HepG2 (cell line): ENCODE data around the gene TMEM238. TPM values are rescaled to one million over a fixed set of nuclear protein-coding genes. Genes with fewer than 3 reads are reported as not detected.

Source experiments
- CEBPG ChIP-seq: IDR thresholded peaks from 2 replicates; pipeline ENCODE4 v1.6.1; 2016
- FOSL1 ChIP-seq: sonication (generic); formaldehyde crosslinking; IDR thresholded peaks from 2 replicates; pipeline ENCODE4 v1.9.0; 2021; ENCODE audit warnings: missing genetic modification reagents, borderline replicate concordance
- FOSL2 ChIP-seq: sonication (generic); formaldehyde crosslinking; IDR thresholded peaks from 2 replicates; pipeline ENCODE4 v1.4.0; 2020; ENCODE audit warnings: missing genetic modification reagents
- GZF1 ChIP-seq: sonication (generic); formaldehyde crosslinking; IDR thresholded peaks from 2 replicates; pipeline ENCODE4 v1.5.1; 2020; ENCODE audit warnings: mild to moderate bottlenecking, missing genetic modification reagents
- HDAC1 ChIP-seq: sonication (generic); formaldehyde crosslinking; IDR thresholded peaks from 2 replicates; pipeline ENCODE4 v1.5.1; 2020; ENCODE audit warnings: mild to moderate bottlenecking, missing genetic modification reagents
- IRF1 ChIP-seq: sonication (generic); formaldehyde crosslinking; IDR thresholded peaks from 2 replicates; pipeline ENCODE4 v1.4.0; 2020; ENCODE audit warnings: low read depth, mild to moderate bottlenecking, missing genetic modification reagents
- ISX ChIP-seq: sonication (generic); formaldehyde crosslinking; conservative IDR thresholded peaks from 2 replicates; pipeline ENCODE4 v1.5.0; 2020; ENCODE audit warnings: missing genetic modification reagents
- KDM2A ChIP-seq: sonication (generic); formaldehyde crosslinking; IDR thresholded peaks from 2 replicates; pipeline ENCODE4 v1.4.0; 2020; ENCODE audit warnings: low read depth, missing genetic modification reagents, borderline replicate concordance
- KLF12 ChIP-seq: sonication (generic); formaldehyde crosslinking; IDR thresholded peaks from 2 replicates; pipeline ENCODE4 v1.4.0; 2020; ENCODE audit warnings: missing genetic modification reagents, borderline replicate concordance
- KLF9 ChIP-seq: IDR thresholded peaks from 2 replicates; pipeline ENCODE4 v1.6.1; 2016; ENCODE audit warnings: low read depth
- MIXL1 ChIP-seq: IDR thresholded peaks from 2 replicates; pipeline ENCODE4 v1.6.1; 2016
- NCOA2 ChIP-seq: sonication (generic); formaldehyde crosslinking; IDR thresholded peaks from 2 replicates; pipeline ENCODE4 v1.8.0; 2022; ENCODE audit warnings: inconsistent platforms
- RCOR2 ChIP-seq: IDR thresholded peaks from 2 replicates; pipeline ENCODE4 v1.6.1; 2016; ENCODE audit warnings: missing biosample characterization, missing genetic modification reagents
- SAP130 ChIP-seq: IDR thresholded peaks from 2 replicates; pipeline ENCODE4 v1.6.1; 2016; ENCODE audit warnings: low read depth
- SOX13 ChIP-seq, 3 experiments: fragments of 450-650 bp in 1 of 3; sonication (generic) in 1 of 3; formaldehyde crosslinking in 1 of 3; IDR thresholded peaks in 2 of 3; conservative IDR thresholded peaks in 1 of 3; 2 replicates each; pipeline versions ENCODE4 v1.5.0 to v1.6.1; 2016 to 2020; ENCODE audit warnings: antibody characterized with exemption in 1 of 3, mild to moderate bottlenecking in 1 of 3, missing compliant biosample characterization in 1 of 3, missing genetic modification reagents in 1 of 3, moderate library complexity in 1 of 3
- TARDBP ChIP-seq: sonication (generic); formaldehyde crosslinking; IDR thresholded peaks from 2 replicates; pipeline ENCODE4 v1.8.0; 2022; ENCODE audit warnings: mild to moderate bottlenecking, missing genetic modification reagents
- TCF7 ChIP-seq: sonication (generic); IDR thresholded peaks from 2 replicates; pipeline ENCODE4 v1.6.1; 2016; ENCODE audit warnings: antibody characterized with exemption, low read depth
- U2AF2 ChIP-seq: fragments of 200-400 bp; formaldehyde crosslinking; IDR thresholded peaks from 2 replicates; pipeline ENCODE4 v1.6.1; 2017; ENCODE audit warnings: low read depth, mild to moderate bottlenecking, low read length
- UBTF ChIP-seq: sonication (generic); formaldehyde crosslinking; IDR thresholded peaks from 2 replicates; pipeline ENCODE4 v1.4.0; 2020; ENCODE audit warnings: mild to moderate bottlenecking, missing genetic modification reagents
- ZFX ChIP-seq: sonication (generic); formaldehyde crosslinking; IDR thresholded peaks from 2 replicates; pipeline ENCODE4 v1.4.0; 2020; ENCODE audit warnings: mild to moderate bottlenecking, low read depth, missing genetic modification reagents, moderate library complexity
- ZNF253 ChIP-seq: sonication (generic); formaldehyde crosslinking; IDR thresholded peaks from 2 replicates; pipeline ENCODE4 v1.8.0; 2022; ENCODE audit warnings: mild to moderate bottlenecking, missing genetic modification reagents, borderline replicate concordance
- ZNF280D ChIP-seq: sonication (generic); formaldehyde crosslinking; IDR thresholded peaks from 2 replicates; pipeline ENCODE4 v1.5.1; 2020; ENCODE audit warnings: mild to moderate bottlenecking, missing genetic modification reagents
- ZNF292 ChIP-seq: sonication (generic); formaldehyde crosslinking; IDR thresholded peaks from 2 replicates; pipeline ENCODE4 v1.8.1; 2022; ENCODE audit warnings: mild to moderate bottlenecking, low read depth, missing genetic modification reagents, borderline replicate concordance
- ZNF556 ChIP-seq: sonication (generic); formaldehyde crosslinking; IDR thresholded peaks from 2 replicates; pipeline ENCODE4 v1.4.0; 2020; ENCODE audit warnings: mild to moderate bottlenecking, missing genetic modification reagents, borderline replicate concordance
- ZNF598 ChIP-seq: sonication (generic); formaldehyde crosslinking; IDR thresholded peaks from 2 replicates; pipeline ENCODE4 v1.5.1; 2020; ENCODE audit warnings: mild to moderate bottlenecking, missing genetic modification reagents, borderline replicate concordance
- ZNF619 ChIP-seq: sonication (generic); formaldehyde crosslinking; IDR thresholded peaks from 2 replicates; pipeline ENCODE4 v1.4.0; 2020; ENCODE audit warnings: mild to moderate bottlenecking, missing genetic modification reagents
- ZNF7 ChIP-seq: IDR thresholded peaks from 2 replicates; pipeline ENCODE4 v1.6.1; 2016; ENCODE audit warnings: missing biosample characterization, missing genetic modification reagents
- polyA plus RNA-seq, 8 experiments: library from polyadenylated mRNA; depleted of rRNA in 3 of 8; stranded (reverse) in 7 of 8; unstranded in 1 of 8; fragments of >200 nt; fragmentation: Illumina TruSeq in 4 of 8; extraction: Trizol in 4 of 8; gene quantifications; 2 replicates each; pipeline versions ENCODE4 v1.2.1 to v1.2.3, GENCODE V29; 2011 to 2016; ENCODE audit warnings: low read depth in 4 of 8, missing spikeins in 1 of 8, mixed read lengths in 1 of 8; ENCODE audit not compliant: insufficient read depth in 1 of 8
- total RNA-seq, 5 experiments: library from RNA; depleted of rRNA; stranded (reverse); fragments of >200 nt; fragmentation: Illumina TruSeq; extraction: Trizol; gene quantifications; 2 replicates each; pipeline ENCODE4 v1.2.3, GENCODE V29; 2016; ENCODE audit warnings: low read depth in 1 of 5

TMEM238 gene
- total and polyA plus RNA-seq, 2 of the 13 experiments (the other 11 are each of a cell fraction or from before 2014, with no cell fraction given) = not detected

- TF ChIP-seq KDM2A (CRISPR knock-in tag) = peak; percentile 44; the same call in 1 of the 2 replicates
- TF ChIP-seq U2AF2 = no peak
- no peak for TF ChIP-seq SOX13 (IDR thresholded peaks at IDR 0.05)
- TF ChIP-seq SOX13 (CRISPR knock-in tag; conservative IDR thresholded peaks at IDR 0.05 in 1 of 2, IDR thresholded peaks at IDR 0.05 in 1 of 2) = peak in 1 of 2 experiments; percentile 48; a peak in 2 of 4 replicates
- peak; percentile 48; the same call in 1 of the 2 replicates for TF ChIP-seq ZNF280D
- TF ChIP-seq ZNF556 (CRISPR knock-in tag) = no peak
- TF ChIP-seq ZNF292 (CRISPR knock-in tag) = peak; percentile 44; the same call in 1 of the 2 replicates
- TF ChIP-seq KLF12 = no peak
- peak; percentile 36; the same call in 1 of the 2 replicates for TF ChIP-seq FOSL1 (CRISPR knock-in tag)
- peak; percentile 50; the same call in 1 of the 2 replicates for TF ChIP-seq NCOA2
- 0 out of 2 replicates have a peak, but pooled peaks have one; percentile 8 for TF ChIP-seq TCF7
- no peak for TF ChIP-seq ISX (CRISPR knock-in tag)
- peak; percentile 54; the same call in 1 of the 2 replicates for TF ChIP-seq GZF1
- TF ChIP-seq FOSL2 (CRISPR knock-in tag) = peak; percentile 95
- TF ChIP-seq TARDBP (CRISPR knock-in tag) = 0 out of 2 replicates have a peak, but pooled peaks have one; percentile 25
- peak; percentile 52; the same call in 1 of the 2 replicates for TF ChIP-seq ZFX (CRISPR knock-in tag)
- TF ChIP-seq ZNF598 (CRISPR knock-in tag) = 0 out of 2 replicates have a peak, but pooled peaks have one; percentile 28
- 0 out of 2 replicates have a peak, but pooled peaks have one; percentile 32 for TF ChIP-seq MIXL1 (CRISPR knock-in tag)
- no peak for TF ChIP-seq ZNF7
- TF ChIP-seq CEBPG (CRISPR knock-in tag) = peak; percentile 95
- peak; percentile 86 for TF ChIP-seq SAP130 (CRISPR knock-in tag)
- no peak for TF ChIP-seq KLF9 (CRISPR knock-in tag)
- peak; percentile 69 for TF ChIP-seq HDAC1
- TF ChIP-seq UBTF (CRISPR knock-in tag) = peak; percentile 46
- TF ChIP-seq ZNF253 = no peak
- TF ChIP-seq ZNF619 (CRISPR knock-in tag) = no peak
- TF ChIP-seq RCOR2 (CRISPR knock-in tag) = peak; percentile 92
- no peak for TF ChIP-seq IRF1 (CRISPR knock-in tag)
Observed at GRCh38 chr19:55333870-55334269, 50.2 kb downstream of the TMEM238 start (continued).
